ENCODE measurements around the gene DAPP1. TPM values are rescaled to one million over a fixed set of nuclear protein-coding genes. Genes with fewer than 3 reads are reported as not detected.

Gene DAPP1
- total and polyA plus RNA-seq, 2 experiments from 2014 or later: not detected

- Histone ChIP-seq H3K27me3 (ENCODE audit: insufficient read depth) (no peaks in the 10 kb centered on the region), H3K4me2 (no peak overlapping the region), H3K4me3 (no peak overlapping the region), H3K9me2 (ENCODE audit: insufficient read depth) (no peaks in the 10 kb centered on the region), H3K27ac (ENCODE audit: low read depth) (no peak overlapping the region), H3K79me2 (replicated peaks; ENCODE audit: insufficient read depth) (no peaks in the 10 kb centered on the region), H3K36me3 (ENCODE audit: insufficient read depth) (no peaks in the 10 kb centered on the region), H4K20me1 (replicated peaks; ENCODE audit: insufficient read depth) (no peaks in the 10 kb centered on the region), H3F3A (replicated peaks; ENCODE audit: low read depth) (no peaks in the 10 kb centered on the region), H3K4me1 (ENCODE audit: insufficient read depth) (peaks cover 8% of the 10 kb centered on the region), H2AFZ (no peak overlapping the region)
- DNase-seq (ENCODE audit: low spot score) (no peak), ATAC-seq (no peak)
- TF ChIP-seq EZH2phosphoT487 (IDR thresholded peaks at IDR 0.05; ENCODE audit: unreplicated experiment) (no peak), EZH2 (IDR thresholded peaks at IDR 0.05; ENCODE audit: low read depth, unreplicated experiment) (no peak), ETS1 (IDR thresholded peaks at IDR 0.05) (no peak), STAT1 (IDR thresholded peaks at IDR 0.05; ENCODE audit: unreplicated experiment) (no peak), CTCF (conservative IDR thresholded peaks at IDR 0.05; ENCODE audit: low read depth in 2 of 2) (no peak), POLR2AphosphoS5 (IDR thresholded peaks at IDR 0.05; ENCODE audit: low read depth) (no peak), REST (IDR thresholded peaks at IDR 0.05; ENCODE audit: unreplicated experiment) (no peak), ZNF331 (CRISPR knock-in tag; IDR thresholded peaks at IDR 0.05; ENCODE audit: low read depth) (no peak), NANOG (IDR thresholded peaks at IDR 0.05; ENCODE audit: borderline replicate concordance) (no peak), ZNF114 (CRISPR knock-in tag; IDR thresholded peaks at IDR 0.05) (no peak), CREB1 (CRISPR knock-in tag; IDR thresholded peaks at IDR 0.05; ENCODE audit: low read depth) (no peak), JUNB (IDR thresholded peaks at IDR 0.05; ENCODE audit: unreplicated experiment) (no peak)
- TF ChIP-seq, protein P1, sequence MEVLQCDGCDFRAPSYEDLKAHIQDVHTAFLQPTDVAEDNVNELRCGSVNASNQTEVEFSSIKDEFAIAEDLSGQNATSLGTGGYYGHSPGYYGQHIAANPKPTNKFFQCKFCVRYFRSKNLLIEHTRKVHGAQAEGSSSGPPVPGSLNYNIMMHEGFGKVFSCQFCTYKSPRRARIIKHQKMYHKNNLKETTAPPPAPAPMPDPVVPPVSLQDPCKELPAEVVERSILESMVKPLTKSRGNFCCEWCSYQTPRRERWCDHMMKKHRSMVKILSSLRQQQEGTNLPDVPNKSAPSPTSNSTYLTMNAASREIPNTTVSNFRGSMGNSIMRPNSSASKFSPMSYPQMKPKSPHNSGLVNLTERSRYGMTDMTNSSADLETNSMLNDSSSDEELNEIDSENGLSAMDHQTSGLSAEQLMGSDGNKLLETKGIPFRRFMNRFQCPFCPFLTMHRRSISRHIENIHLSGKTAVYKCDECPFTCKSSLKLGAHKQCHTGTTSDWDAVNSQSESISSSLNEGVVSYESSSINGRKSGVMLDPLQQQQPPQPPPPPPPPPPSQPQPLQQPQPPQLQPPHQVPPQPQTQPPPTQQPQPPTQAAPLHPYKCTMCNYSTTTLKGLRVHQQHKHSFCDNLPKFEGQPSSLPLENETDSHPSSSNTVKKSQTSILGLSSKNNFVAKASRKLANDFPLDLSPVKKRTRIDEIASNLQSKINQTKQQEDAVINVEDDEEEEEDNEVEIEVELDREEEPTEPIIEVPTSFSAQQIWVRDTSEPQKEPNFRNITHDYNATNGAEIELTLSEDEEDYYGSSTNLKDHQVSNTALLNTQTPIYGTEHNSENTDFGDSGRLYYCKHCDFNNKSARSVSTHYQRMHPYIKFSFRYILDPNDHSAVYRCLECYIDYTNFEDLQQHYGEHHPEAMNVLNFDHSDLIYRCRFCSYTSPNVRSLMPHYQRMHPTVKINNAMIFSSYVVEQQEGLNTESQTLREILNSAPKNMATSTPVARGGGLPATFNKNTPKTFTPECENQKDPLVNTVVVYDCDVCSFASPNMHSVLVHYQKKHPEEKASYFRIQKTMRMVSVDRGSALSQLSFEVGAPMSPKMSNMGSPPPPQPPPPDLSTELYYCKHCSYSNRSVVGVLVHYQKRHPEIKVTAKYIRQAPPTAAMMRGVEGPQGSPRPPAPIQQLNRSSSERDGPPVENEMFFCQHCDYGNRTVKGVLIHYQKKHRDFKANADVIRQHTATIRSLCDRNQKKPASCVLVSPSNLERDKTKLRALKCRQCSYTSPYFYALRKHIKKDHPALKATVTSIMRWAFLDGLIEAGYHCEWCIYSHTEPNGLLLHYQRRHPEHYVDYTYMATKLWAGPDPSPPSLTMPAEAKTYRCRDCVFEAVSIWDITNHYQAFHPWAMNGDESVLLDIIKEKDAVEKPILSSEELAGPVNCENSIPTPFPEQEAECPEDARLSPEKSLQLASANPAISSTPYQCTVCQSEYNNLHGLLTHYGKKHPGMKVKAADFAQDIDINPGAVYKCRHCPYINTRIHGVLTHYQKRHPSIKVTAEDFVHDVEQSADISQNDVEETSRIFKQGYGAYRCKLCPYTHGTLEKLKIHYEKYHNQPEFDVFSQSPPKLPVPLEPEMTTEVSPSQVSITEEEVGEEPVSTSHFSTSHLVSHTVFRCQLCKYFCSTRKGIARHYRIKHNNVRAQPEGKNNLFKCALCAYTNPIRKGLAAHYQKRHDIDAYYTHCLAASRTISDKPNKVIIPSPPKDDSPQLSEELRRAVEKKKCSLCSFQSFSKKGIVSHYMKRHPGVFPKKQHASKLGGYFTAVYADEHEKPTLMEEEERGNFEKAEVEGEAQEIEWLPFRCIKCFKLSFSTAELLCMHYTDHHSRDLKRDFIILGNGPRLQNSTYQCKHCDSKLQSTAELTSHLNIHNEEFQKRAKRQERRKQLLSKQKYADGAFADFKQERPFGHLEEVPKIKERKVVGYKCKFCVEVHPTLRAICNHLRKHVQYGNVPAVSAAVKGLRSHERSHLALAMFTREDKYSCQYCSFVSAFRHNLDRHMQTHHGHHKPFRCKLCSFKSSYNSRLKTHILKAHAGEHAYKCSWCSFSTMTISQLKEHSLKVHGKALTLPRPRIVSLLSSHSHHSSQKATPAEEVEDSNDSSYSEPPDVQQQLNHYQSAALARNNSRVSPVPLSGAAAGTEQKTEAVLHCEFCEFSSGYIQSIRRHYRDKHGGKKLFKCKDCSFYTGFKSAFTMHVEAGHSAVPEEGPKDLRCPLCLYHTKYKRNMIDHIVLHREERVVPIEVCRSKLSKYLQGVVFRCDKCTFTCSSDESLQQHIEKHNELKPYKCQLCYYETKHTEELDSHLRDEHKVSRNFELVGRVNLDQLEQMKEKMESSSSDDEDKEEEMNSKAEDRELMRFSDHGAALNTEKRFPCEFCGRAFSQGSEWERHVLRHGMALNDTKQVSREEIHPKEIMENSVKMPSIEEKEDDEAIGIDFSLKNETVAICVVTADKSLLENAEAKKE (CRISPR knock-in tag; IDR thresholded peaks at IDR 0.05): no peak
- no peaks in the 10 kb centered on the region for H3K9me3 Mint-ChIP-seq
- peaks cover 10% of the 10 kb centered on the region; the same call in 2 of the 3 replicates for H3K4me1 Mint-ChIP-seq
- no peak overlapping the region for H3K4me3 Mint-ChIP-seq
- H3K36me3 Mint-ChIP-seq (ENCODE audit: low read depth): no peaks in the 10 kb centered on the region
- peaks cover 5% of the 10 kb centered on the region for H3K27me3 Mint-ChIP-seq (ENCODE audit: insufficient read depth, low read depth, poor library complexity)
- no peak overlapping the region for H3K27ac Mint-ChIP-seq
Observed at GRCh38 chr4:99852199-99852749, 35.6 kb downstream of the DAPP1 start.

Data from GM23338 (cell line).